GM19455 (cell line): ENCODE data around the gene TFDP3.

Experiments
- ATAC-seq: cut with Tn5 transposase; IDR thresholded peaks from one replicate; pipeline ENCODE4 v1.9.1; 2021; ENCODE audit not compliant: unreplicated experiment

TFDP3 gene

DNA sequence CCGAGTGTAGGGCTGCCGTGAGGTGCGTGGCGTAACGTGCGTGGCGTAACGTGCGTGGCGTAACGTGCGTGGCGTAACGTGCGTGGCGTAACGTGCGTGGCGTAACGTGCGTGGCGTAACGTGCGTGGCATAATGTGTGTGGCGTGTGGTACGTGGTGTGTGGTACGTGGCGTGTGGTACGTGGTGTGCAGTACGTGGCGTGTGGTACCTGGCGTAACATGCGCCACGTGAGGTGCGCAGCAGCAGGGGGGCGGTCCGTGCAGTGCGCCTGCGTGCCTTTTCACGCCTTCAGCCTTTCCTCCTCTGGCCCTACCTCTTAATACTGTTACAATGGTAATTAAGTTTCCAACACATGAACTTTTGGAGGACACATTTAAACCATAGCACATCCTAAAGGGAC, at the start of gene TFDP3:
Gene TFDP3 (minus strand): TSS at position 26 of the 400 bp plus-strand sequence. CDS start 95 bp downstream, outside the sequence.
- ATAC-seq: no peak

- no peak for ATAC-seq
These were observed 49.5 kb upstream of the TFDP3 start for GRCh38 chrX:133267621-133268020.

DNA sequence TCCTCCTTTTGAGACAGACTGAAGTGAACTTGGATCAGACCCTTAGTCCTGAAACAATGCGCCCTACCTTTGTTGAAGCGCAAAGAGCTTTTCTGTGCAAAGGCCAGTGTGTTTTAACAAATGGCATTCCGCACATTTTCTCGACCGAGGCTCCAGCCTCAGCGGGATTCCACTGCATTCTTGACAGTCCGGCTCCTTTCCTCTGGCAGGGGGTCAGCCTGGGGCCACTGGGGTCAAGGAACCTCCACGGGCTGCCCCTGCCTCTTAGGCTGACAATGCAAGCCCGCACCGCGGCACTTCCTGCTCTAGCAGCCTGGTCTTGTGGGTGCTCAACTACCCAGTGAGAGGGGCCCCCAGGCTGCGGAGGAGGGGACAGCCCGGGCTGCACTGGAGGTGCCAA, 47.2 kb upstream of the TFDP3 start:
- no peak for ATAC-seq

- ATAC-seq: no peak
These were observed 40.3 kb upstream of the TFDP3 start for GRCh38 chrX:133258481-133258880.

- no peak for ATAC-seq
These were observed 36.5 kb upstream of the TFDP3 start for GRCh38 chrX:133254666-133255065.

GRCh38 chrX:133251204-133251603, 33.0 kb upstream of the TFDP3 start:
- no peak for ATAC-seq

DNA sequence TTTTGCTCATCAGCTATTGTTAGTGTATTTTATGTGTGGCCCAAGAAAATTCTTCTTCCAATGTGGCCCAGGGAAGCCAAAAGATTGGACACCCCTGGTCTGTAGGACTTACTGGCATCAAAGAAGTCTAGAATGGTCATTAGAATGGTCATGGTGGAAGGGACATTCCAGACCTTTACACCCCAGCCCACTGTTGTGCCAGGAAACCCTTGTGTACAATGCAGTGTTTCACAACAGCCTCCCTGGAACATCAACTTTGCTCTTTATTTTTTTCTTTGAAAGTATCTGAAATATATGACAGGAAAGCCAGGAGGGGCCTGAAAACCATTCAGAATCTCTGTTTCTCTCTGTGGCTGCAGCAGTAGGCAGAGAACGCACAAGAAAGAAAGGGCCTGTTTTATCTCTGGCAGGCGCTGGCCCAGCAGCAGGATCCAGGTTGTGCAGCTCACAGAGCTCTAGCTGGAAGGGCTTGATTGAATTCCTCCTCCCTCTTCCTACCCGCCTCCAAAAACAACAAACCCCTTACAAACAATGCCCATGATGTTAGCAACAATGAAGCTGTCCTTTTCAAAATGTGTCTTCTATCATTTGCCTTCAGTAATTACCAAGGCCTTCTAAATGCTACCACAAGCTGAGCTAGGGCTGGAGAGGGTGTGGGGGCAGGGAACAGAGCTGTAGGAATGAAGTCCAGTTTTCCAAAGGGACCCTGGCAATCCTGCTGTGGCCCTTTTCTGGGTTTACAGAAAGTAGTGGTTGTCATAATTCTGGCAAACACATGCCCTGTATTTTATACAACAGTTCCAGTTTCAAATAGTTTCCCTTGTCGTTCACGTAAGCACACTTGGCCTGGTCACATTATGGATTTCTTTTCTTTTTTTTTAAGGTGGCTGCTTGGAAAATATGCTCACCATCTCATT, 32.3 kb upstream of the TFDP3 start:
- ATAC-seq: no peak

- ATAC-seq: no peak
These were observed 31.3 kb upstream of the TFDP3 start for GRCh38 chrX:133249266-133250058.

DNA sequence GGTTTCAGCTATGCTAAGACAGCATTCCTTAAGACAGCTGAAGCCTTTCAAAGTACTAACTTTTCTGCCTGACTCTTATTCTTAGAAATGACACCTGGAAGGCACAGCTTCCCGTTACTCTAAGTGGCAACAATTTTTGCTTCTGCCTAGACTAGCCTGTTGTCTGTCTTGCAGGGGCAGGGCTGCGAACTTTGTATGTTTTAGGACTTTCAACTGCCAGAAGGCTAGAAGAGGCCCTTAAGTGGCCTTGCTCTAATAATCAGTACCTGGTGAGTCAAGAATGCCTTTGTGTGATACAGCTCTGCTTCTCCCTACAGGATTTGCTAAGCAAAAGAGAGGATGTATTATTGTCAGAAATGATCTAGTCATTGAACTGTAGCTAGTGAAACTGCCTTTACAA, 30.0 kb upstream of the TFDP3 start:
- no peak for ATAC-seq

DNA sequence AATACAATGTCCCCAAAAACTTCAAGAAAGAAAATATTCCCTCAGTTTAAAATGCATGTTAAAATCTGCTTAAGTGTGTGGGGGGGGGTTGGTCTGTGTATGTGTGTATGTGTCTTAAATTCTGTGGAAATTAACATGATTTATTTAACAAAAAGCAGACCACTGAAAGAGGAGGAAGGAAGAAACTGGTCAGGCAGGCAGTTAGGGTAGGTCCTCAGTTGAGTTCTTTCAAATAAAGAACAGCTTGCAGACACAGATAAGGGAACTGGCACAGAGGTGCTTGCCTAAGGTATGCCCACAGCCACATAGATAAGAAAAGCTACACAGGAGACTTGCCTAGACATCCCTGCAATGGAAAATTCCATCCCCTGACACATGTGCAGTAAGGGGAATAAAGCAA, 28.8 kb upstream of the TFDP3 start:
- ATAC-seq: no peak

- no peak for ATAC-seq
These were observed 17.7 kb upstream of the TFDP3 start for GRCh38 chrX:133235830-133236229.

DNA sequence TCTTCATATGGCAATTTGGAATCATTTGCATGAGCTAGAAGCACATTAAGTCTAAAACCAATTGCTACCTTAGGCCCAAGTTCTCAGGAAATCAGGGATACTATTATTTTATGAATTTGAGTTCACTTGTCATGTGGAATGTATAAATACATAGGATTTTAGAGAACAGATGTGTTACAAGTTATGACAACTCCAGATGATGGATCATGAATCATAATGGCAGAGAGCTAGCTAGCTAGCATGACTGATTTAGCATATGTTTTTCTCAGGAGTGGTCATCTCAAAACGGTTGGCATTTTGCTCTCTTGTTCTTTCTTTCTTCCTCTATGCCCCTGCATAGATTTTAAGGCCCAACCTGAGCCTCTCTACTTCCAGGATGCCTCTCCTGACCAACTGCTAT, 14.2 kb upstream of the TFDP3 start:
- no peak for ATAC-seq

GRCh38 chrX:133229361-133229760, 11.2 kb upstream of the TFDP3 start:
- no peak for ATAC-seq

GRCh38 chrX:133215747-133216146, 2.4 kb downstream of the TFDP3 start:
- no peak for ATAC-seq

DNA sequence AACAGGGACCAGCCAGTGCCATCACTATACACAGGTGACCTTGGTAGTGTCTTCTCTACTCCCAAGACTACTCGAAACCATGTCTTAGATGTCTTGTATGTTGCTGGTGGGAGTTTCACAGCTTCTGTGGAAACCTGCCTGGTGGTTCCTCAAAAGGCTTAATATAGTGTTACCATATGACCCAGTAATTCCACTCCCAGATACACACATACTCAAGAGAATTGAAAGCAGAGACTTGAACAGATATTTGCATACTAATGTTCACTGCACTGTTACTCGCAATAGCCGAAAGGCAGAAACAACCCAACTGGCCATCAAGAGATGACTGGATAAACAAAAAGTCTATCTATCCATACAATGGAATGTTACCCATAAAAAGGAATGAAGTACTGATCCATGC, 3.1 kb downstream of the TFDP3 start:
- ATAC-seq: no peak

- no peak for ATAC-seq
These were observed 3.9 kb downstream of the TFDP3 start for GRCh38 chrX:133214301-133214700.

DNA sequence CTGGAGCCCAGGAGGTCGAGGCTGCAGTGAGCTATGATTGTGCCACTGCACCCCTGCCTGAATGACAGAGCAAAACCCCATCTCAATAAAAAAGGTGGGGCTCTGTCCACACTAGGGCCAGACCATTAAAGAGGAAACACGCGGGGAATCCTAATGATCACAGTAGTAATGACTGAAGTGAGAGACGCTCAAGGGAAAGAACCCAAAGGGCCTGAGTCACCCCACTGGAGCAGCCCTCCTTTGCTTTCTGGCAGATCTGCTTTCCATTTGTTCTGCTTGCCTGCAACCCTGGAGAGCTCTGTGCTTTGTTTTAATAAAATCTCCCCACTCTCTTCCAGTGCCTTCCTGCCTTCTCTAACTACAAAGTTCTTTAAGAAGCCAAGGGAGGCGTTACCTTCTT, 5.0 kb downstream of the TFDP3 start:
- ATAC-seq: no peak

- ATAC-seq: no peak
These were observed 10.4 kb downstream of the TFDP3 start for GRCh38 chrX:133207751-133208150.

DNA sequence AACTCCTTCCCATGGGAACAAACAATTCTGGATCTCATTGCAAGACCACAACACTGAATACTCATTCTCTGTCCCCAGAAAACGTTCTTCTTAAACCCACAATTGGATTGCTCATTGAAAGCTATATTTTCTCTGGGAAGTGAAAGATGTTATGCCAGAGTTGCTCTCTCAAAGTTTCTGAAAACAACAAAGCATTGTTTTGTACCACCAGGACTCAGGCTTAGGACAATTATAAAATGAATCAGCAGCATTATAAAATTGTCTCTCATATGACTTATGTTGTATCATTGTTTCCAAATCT, 26.5 kb downstream of the TFDP3 start:
- no peak for ATAC-seq

DNA sequence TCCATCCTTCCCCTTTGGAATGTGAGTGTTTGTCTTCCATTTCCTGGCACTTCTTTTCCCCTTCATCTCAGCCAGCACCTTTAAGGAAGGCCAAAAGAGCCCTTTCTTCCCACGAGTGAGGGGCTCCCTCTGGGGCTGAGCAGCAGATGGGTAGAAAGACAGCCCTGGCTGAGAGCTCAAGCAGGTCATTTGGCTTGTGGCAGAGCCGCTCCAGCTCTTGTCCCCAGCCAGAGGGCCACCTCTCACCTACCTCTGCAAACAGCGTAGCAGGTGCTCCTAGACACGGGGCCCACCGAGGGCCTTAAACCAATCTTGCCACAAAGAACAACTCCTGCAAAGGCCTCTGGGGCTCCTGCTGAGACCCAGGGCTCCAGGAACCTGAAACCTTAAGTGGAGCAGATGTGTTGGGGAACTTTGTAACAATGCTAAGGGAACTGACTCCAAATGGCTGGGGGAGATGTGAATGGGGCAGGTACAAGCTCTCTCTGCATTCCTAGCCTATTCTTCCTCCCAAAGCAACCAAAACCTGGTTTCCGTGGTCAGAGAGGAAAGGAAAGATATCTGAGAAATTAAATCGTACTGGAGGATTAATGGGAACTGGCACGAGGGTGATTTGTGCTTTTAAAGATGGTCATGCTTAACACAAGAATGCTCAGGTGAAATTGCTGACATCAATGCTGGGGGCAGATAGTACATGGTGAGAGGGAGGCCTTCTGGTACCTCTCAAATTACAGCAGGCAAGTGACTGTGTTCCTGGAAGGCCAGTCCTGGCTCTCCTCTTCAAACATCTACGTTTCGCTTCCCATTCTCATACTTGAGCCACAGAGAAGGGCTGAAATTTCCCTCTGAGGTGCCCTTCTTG, 27.0 kb downstream of the TFDP3 start:
- ATAC-seq: no peak

GRCh38 chrX:133189195-133189594, 29.0 kb downstream of the TFDP3 start:
- no peak for ATAC-seq
